IMR-90 (cell line): Measurements from ENCODE around the gene BANP.

Experiments
- FOS ChIP-seq: fragments of 150-350 bp; IDR thresholded peaks from 2 replicates; pipeline ENCODE4 v1.6.1; 2016; ENCODE audit warnings: low read depth, low read length
- MXI1 ChIP-seq: IDR thresholded peaks from 2 replicates; pipeline ENCODE4 v1.6.1; 2012; ENCODE audit warnings: low read depth, mild to moderate bottlenecking, low read length, moderate library complexity, borderline replicate concordance
- POLR2A ChIP-seq: IDR thresholded peaks from 2 replicates; pipeline ENCODE4 v1.6.1; 2012; ENCODE audit warnings: mild to moderate bottlenecking, low read depth, low read length
- RAD21 ChIP-seq: IDR thresholded peaks from 2 replicates; pipeline ENCODE4 v1.6.1; 2012; ENCODE audit warnings: low read length, improper control_type of control experiment
- RCOR1 ChIP-seq: IDR thresholded peaks from 2 replicates; pipeline ENCODE4 v1.6.1; 2012; ENCODE audit warnings: mild to moderate bottlenecking, low read length, improper control_type of control experiment; ENCODE audit not compliant: insufficient replicate concordance
- TF ChIP-seq, protein P1 (sequence below): conservative IDR thresholded peaks from 2 replicates; pipeline ENCODE4 v1.5.1; 2012; ENCODE audit warnings: mild to moderate bottlenecking, low read depth, low read length, improper control_type of control experiment
- TF ChIP-seq, protein P2 (sequence below): fragments of 150-350 bp; IDR thresholded peaks from 2 replicates; pipeline ENCODE4 v1.6.1; 2017; ENCODE audit warnings: mild to moderate bottlenecking, antibody characterized with exemption, low read length, low read depth

DNA sequence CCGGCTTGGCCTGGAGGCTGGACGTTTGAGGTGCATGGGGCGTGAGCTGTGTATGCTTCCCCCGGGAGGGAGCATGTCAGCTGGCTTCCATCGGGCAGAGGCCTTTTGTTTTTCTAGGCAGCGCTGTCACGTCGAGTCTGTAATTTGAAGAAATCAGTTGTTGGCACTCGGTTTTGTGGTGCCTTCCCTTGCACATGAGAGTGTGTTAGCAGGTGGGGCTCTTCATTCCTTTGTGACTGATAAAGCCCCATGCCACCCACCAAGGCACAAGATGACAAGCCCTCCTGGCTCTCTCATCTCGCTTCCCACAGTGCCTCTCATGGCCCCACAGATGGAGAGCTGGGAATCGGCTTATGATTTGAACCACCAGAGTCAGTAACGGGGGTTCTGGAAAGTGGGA lies 72.1 kb downstream of the BANP start:
- TF ChIP-seq, protein P1, sequence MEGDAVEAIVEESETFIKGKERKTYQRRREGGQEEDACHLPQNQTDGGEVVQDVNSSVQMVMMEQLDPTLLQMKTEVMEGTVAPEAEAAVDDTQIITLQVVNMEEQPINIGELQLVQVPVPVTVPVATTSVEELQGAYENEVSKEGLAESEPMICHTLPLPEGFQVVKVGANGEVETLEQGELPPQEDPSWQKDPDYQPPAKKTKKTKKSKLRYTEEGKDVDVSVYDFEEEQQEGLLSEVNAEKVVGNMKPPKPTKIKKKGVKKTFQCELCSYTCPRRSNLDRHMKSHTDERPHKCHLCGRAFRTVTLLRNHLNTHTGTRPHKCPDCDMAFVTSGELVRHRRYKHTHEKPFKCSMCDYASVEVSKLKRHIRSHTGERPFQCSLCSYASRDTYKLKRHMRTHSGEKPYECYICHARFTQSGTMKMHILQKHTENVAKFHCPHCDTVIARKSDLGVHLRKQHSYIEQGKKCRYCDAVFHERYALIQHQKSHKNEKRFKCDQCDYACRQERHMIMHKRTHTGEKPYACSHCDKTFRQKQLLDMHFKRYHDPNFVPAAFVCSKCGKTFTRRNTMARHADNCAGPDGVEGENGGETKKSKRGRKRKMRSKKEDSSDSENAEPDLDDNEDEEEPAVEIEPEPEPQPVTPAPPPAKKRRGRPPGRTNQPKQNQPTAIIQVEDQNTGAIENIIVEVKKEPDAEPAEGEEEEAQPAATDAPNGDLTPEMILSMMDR, result no peak
- TF ChIP-seq POLR2A (no peak), RCOR1 (no peak), MXI1 (no peak), FOS (no peak), RAD21 (no peak)
- TF ChIP-seq, protein P2, sequence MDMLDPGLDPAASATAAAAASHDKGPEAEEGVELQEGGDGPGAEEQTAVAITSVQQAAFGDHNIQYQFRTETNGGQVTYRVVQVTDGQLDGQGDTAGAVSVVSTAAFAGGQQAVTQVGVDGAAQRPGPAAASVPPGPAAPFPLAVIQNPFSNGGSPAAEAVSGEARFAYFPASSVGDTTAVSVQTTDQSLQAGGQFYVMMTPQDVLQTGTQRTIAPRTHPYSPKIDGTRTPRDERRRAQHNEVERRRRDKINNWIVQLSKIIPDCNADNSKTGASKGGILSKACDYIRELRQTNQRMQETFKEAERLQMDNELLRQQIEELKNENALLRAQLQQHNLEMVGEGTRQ, result no peak
